Erythroblast (primary cell): ENCODE results near the gene DPEP2.

Experiments used
- GATA1 ChIP-seq: IDR thresholded peaks from 2 replicates; pipeline ENCODE4 v1.6.1; 2011; ENCODE audit warnings: low read depth, mild to moderate bottlenecking, control low read depth, low read length, moderate library complexity
- POLR2A ChIP-seq: IDR thresholded peaks from 2 replicates; pipeline ENCODE4 v1.6.1; 2011; ENCODE audit warnings: mild to moderate bottlenecking, low read length

GRCh38 chr16:67979955-67980678, 19.2 kb downstream of the DPEP2 start, which contains the start of gene DPEP3:
- TF ChIP-seq POLR2A = no peak
- no peak for TF ChIP-seq GATA1
